ENCODE measurements around the gene PTPRM.

The PTPRM gene

GRCh38 chr18:8374676-8375075 lies 807.6 kb downstream of the PTPRM start:
- DNase-seq (ENCODE audit: low read depth): no peak
- no peak overlapping the region for H3K4me3 ChIP-seq (ENCODE audit: low read depth, low read length)
- TF ChIP-seq MYC (IDR thresholded peaks at IDR 0.05; ENCODE audit: low read depth, low read length) (no peak), POLR2A (IDR thresholded peaks at IDR 0.05; ENCODE audit: extremely low read depth, insufficient read length) (no peak), MAX (IDR thresholded peaks at IDR 0.05; ENCODE audit: low read depth, low read length) (no peak)
- TF ChIP-seq, protein P1, sequence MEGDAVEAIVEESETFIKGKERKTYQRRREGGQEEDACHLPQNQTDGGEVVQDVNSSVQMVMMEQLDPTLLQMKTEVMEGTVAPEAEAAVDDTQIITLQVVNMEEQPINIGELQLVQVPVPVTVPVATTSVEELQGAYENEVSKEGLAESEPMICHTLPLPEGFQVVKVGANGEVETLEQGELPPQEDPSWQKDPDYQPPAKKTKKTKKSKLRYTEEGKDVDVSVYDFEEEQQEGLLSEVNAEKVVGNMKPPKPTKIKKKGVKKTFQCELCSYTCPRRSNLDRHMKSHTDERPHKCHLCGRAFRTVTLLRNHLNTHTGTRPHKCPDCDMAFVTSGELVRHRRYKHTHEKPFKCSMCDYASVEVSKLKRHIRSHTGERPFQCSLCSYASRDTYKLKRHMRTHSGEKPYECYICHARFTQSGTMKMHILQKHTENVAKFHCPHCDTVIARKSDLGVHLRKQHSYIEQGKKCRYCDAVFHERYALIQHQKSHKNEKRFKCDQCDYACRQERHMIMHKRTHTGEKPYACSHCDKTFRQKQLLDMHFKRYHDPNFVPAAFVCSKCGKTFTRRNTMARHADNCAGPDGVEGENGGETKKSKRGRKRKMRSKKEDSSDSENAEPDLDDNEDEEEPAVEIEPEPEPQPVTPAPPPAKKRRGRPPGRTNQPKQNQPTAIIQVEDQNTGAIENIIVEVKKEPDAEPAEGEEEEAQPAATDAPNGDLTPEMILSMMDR (IDR thresholded peaks at IDR 0.05; ENCODE audit: low read depth, low read length): no peak

DNA sequence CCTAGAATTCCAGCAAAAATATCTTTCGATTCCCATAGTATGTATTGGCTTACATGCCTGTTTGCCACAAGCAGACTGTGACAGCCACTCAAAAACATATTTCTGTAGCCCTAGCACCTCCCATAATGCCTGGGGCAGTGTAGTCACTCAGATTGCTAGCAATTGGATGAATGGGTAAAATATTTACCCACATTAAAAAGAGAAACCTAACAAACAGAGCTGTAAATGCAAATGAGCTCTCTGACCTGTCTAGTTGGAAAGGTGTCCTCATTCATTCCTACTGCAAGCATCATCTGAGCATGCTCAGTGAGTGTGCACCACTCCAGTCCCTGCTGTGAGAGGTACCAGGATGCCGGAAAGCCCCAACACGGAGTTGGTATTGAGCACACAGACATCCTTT lies 808.1 kb downstream of the PTPRM start:
- no peak for DNase-seq (ENCODE audit: low read depth)
- TF ChIP-seq MAX (IDR thresholded peaks at IDR 0.05; ENCODE audit: low read depth, low read length) (no peak), MYC (IDR thresholded peaks at IDR 0.05; ENCODE audit: low read depth, low read length) (no peak), POLR2A (IDR thresholded peaks at IDR 0.05; ENCODE audit: extremely low read depth, insufficient read length) (no peak)
- TF ChIP-seq, protein P1 (IDR thresholded peaks at IDR 0.05; ENCODE audit: low read depth, low read length): no peak
- H3K4me3 ChIP-seq (ENCODE audit: low read depth, low read length): no peak overlapping the region

DNA sequence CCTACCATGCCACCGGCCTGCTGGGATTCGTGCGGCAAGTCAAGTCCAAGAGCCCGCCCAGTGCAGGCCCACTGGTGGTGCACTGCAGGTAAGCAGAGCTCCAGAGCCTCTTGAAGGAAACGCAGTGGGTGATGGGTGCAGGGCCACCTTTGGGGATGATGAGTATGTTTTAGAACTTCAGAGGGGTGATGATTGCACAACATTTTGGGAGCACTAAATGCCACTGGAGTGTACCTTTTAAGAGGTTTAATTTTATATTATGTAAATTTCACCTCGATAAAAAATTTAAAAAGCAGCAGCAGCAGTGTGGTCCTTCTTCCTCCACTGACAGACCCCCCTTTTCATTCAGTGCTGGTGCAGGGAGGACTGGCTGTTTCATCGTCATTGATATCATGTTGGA lies 809.0 kb downstream of the PTPRM start:
- TF ChIP-seq MAX (IDR thresholded peaks at IDR 0.05; ENCODE audit: low read depth, low read length) (no peak), MYC (IDR thresholded peaks at IDR 0.05; ENCODE audit: low read depth, low read length) (no peak), POLR2A (IDR thresholded peaks at IDR 0.05; ENCODE audit: extremely low read depth, insufficient read length) (no peak)
- TF ChIP-seq, protein P1 (IDR thresholded peaks at IDR 0.05; ENCODE audit: low read depth, low read length): no peak
- H3K4me3 ChIP-seq (ENCODE audit: low read depth, low read length): no peak overlapping the region
- no peak for DNase-seq (ENCODE audit: low read depth)

DNA sequence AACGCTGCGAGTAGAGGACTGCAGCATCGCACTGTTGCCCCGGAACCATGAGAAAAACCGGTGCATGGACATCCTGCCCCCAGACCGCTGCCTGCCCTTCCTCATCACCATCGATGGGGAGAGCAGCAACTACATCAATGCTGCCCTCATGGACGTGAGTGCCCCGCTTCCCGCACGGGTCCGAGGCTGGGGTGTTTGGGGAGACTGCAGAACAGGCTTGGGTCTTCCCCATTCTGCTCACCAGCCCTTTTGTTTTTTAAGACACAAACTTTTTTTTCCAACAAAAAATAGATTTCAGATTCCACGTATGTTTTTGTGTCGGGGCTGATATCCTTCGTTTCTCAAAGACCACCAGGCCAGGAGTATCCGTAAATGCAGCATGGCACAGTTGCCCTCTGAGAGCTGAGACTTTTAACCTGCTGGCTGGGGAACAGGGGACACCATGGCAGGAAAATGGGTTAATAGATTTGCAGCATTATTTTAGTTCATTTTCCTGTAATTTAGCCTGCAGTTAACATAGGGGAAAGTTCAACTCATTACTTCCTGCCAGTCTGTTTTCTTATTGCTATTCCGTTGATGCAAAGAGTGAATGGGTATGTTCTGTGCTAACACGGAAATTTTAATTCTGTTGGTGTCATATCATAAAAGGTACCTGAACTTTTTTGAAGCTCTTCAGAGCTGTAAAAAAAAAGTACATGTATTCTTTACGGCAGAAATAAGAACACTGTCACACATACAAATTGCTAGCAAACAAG lies 812.2 kb downstream of the PTPRM start:
- TF ChIP-seq MAX (IDR thresholded peaks at IDR 0.05; ENCODE audit: low read depth, low read length) (no peak), MYC (IDR thresholded peaks at IDR 0.05; ENCODE audit: low read depth, low read length) (no peak), POLR2A (IDR thresholded peaks at IDR 0.05; ENCODE audit: extremely low read depth, insufficient read length) (no peak)
- TF ChIP-seq, protein P1 (IDR thresholded peaks at IDR 0.05; ENCODE audit: low read depth, low read length): no peak
- DNase-seq (ENCODE audit: low read depth): no peak
- no peak overlapping the region for H3K4me3 ChIP-seq (ENCODE audit: low read depth, low read length)

DNA sequence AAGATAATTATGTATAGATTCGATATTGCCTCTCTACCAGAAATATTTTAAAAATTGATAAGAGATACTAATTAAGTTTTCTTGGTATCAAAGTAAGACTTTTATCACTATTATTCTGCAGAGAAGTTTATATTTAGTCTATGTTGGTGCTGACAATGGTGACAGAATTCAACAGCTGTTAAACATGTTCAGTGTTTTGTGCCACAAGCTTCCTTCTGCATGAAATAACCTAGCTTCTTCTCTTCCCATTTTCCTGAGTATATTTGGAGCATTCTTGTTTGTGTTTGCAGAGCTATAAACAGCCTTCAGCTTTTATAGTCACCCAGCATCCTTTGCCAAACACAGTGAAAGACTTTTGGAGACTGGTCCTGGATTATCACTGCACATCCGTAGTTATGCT lies 812.9 kb downstream of the PTPRM start:
- DNase-seq (ENCODE audit: low read depth): no peak
- TF ChIP-seq MYC (IDR thresholded peaks at IDR 0.05; ENCODE audit: low read depth, low read length): no peak
- TF ChIP-seq POLR2A (IDR thresholded peaks at IDR 0.05; ENCODE audit: extremely low read depth, insufficient read length): no peak
- TF ChIP-seq MAX (IDR thresholded peaks at IDR 0.05; ENCODE audit: low read depth, low read length): no peak
- H3K4me3 ChIP-seq (ENCODE audit: low read depth, low read length): no peak overlapping the region

DNA sequence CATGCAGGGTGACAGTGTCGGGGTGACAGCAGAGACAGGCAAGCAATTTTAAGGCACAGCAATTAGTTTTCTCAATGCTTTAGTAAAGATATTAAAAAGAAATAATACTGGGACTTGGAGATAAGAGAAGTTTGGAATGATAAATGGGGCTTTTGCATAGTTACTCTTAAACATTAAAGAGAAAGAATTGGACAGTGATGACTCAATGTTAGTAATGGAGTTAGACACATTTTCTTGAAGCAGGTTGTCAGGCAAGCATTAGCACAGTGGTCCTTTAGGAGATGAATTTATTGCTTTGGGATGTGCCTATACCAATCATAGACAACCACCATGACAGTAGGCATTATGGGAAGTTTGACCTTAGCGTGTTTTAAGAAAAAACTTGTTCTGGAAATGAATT lies 813.8 kb downstream of the PTPRM start:
- H3K4me3 ChIP-seq (ENCODE audit: low read depth, low read length): no peak overlapping the region
- no peak for DNase-seq (ENCODE audit: low read depth)
- TF ChIP-seq, protein P1 (IDR thresholded peaks at IDR 0.05; ENCODE audit: low read depth, low read length): no peak
- no peak for TF ChIP-seq MAX (IDR thresholded peaks at IDR 0.05; ENCODE audit: low read depth, low read length)
- TF ChIP-seq POLR2A (IDR thresholded peaks at IDR 0.05; ENCODE audit: extremely low read depth, insufficient read length): no peak
- no peak for TF ChIP-seq MYC (IDR thresholded peaks at IDR 0.05; ENCODE audit: low read depth, low read length)
